ENCODE results near the gene MLLT3.
"Not testable (repeated sequence)": the region's sequence is repeated elsewhere in the genome, so short reads cannot be mapped to it uniquely, and the experiment has no call there.

Gene MLLT3

DNA sequence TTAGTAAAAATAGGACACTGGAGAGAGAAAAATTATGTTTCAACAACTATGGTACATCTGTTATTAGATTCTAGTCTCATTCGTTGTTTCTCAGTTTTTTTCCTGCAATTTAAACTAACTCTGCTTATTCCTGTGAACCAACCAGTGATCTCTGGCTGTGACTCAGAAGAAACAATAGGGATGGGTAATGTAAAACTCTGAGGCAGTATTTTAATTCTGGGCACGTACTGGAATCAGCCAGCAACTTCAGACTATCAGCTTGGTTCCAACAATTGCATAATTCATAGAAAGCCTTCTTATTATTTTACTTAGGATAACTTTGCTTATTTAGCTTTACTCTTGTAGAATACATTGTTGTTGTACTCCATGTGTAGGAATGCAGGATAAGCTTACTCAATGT lies 28.8 kb downstream of the MLLT3 start:
- DNase-seq = no peak

- DNase-seq = no peak
Observed at GRCh38 chr9:20593105-20593504, 29.2 kb downstream of the MLLT3 start.

DNA sequence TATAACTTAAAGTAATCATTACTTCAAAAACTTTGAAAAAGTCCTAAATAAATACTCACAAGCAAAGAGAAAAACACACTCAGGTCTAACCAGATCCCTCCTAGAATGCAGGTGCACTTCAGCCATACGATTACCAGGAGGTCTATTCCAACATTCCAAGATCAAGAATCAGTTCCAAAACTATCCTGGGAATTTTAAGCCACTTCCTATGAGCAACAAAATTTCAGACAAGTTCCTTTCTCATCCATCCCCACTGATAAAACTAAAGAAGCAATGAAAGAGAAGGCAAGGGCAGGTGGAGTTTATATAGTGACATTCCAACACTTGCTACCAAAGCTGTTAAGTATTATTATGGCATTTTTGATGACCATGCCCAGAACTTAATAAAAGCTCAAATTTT lies 29.6 kb downstream of the MLLT3 start:
- no peak for DNase-seq

- no peak for DNase-seq
Observed at GRCh38 chr9:20591223-20591622, 31.1 kb downstream of the MLLT3 start.

DNA sequence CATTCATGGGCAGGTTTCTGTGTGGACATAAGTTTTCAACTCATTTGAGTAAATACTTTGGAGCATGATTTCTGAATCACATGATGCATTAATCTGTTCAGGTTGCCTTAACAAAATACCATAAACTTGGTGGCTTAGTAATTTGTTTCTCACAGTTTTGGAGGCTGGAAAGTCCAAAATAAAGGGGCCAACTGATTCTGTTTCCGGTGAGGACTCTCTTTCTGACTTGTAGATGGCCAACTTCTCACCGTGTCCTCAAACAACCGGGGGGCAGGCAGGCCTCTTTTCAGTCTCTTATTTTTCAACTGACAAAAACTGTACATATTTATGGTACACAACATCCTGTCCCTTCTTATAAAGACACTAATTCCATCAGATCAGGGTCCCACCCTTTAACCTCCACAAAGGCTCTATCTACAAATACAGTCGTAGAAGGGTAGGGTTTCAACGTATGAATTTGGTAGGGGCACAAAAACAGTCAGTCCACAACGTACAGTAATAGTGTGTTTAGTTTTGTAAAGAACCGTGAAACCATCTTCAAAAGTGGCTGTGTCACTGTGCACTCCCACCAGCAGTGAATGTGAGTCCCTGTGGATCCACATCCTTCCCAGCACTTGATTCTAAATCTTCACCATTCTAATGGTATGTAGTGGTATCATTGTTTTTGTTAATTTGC lies 37.2 kb downstream of the MLLT3 start:
- no peak for DNase-seq

DNA sequence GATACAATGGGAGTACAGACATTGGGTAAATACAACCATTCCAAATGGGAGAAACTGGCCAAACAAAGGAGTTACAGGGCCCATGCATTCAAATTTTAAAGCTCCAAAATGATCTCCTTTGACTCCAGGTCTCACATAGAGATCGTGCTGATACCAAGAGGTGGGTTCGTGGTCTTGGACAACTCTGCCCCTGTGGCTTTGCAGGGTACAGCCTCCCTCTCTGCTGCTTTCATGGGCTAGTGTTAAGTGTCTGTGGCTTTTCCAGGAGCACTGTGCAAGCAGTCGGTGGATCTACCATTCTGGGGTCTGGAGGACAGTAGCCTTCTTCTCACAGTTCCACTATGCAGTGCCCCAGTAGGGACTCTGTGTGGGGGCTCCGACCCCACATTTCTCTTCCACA lies 39.2 kb downstream of the MLLT3 start:
- DNase-seq = not testable (repeated sequence)

DNA sequence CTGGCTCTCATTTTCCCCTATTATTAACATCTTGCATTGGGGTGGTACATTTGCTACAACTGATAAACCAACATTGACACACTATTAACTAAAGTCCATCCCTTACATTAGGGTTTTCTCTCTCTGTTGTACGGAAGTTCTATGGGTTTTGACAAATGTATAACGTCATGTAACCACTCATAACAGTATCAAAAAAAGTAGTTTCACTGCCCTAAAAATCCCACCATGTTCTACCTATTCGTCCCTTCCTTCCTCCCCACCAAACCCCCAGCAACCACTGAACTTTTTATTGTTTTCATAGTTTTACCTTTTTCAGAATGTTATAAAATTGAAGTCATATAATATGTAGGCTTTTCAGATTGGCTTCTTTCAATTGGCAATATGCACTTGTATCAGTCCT lies 40.1 kb downstream of the MLLT3 start:
- no peak for DNase-seq

DNA sequence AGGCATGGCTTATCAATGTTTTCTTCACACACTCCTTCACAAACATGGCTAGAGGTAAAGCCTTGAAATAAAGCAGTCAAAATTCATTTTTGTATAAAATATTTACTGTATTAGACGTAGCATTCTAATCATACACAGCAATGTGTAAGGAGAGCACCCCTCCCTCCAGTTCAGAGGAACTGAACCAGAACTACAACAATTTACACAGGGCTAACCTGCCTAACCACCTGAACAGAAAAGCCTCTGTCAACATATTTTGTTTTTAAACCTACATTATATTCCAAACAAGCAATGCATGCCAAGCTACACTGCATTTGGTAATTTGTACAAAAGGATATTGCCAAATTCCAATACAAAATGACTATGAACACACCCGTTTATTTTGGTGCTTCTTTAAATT lies 41.6 kb downstream of the MLLT3 start:
- DNase-seq = no peak

GRCh38 chr9:20579524-20580314 lies 42.6 kb downstream of the MLLT3 start:
- DNase-seq = no peak

DNA sequence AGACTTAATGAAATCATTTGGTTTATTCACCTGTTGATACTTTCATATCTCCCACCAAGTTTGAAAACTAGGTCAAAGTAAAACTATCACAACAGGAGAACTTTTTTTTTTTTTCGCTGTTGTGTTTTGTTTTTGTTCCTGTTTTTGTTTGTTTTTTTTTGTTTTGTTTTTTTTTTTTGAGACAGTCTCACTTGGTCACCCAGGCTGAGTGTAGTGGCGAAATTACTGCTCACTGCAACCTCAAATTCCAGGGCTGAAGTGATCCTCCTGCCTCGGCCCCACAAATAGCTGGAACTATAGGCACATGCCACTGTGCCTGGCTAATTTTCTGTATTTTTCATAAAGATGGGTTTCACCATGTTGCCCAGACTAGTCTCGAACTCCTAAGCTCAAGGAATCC lies 49.3 kb downstream of the MLLT3 start:
- no peak for DNase-seq

DNA sequence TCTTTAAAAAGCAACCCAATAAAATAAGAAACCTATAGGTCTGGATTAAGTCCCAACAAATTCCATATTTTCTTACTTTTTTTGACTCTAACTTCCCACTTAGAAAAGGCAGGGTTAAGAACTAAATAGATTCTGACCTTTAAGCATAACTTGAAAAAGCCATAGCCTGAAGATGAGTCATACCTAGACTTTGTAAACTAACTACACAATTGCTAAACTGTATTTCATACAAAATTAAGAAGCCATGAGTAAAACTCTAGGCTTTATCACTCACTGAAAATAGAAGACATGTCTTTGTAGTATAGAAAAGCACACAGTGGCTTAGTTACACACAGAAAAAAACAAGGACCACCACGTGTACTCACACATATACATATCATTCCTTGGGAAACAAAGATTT lies 51.5 kb downstream of the MLLT3 start:
- DNase-seq = no peak

- no peak for DNase-seq
Observed at GRCh38 chr9:20570087-20570486, 52.2 kb downstream of the MLLT3 start.

- DNase-seq = no peak
Observed at GRCh38 chr9:20569525-20569924, 52.8 kb downstream of the MLLT3 start.

- DNase-seq = no peak
Observed at GRCh38 chr9:20568400-20568799, 53.9 kb downstream of the MLLT3 start.

GRCh38 chr9:20566401-20566800 lies 55.9 kb downstream of the MLLT3 start:
- no peak for DNase-seq

- no peak for DNase-seq
Observed at GRCh38 chr9:20564650-20565049, 57.6 kb downstream of the MLLT3 start.

GRCh38 chr9:20563917-20564316 lies 58.4 kb downstream of the MLLT3 start:
- no peak for DNase-seq

- DNase-seq = no peak
Observed at GRCh38 chr9:20562051-20562450, 60.2 kb downstream of the MLLT3 start.

- no peak for DNase-seq
Observed at GRCh38 chr9:20561531-20561930, 60.8 kb downstream of the MLLT3 start.

DNA sequence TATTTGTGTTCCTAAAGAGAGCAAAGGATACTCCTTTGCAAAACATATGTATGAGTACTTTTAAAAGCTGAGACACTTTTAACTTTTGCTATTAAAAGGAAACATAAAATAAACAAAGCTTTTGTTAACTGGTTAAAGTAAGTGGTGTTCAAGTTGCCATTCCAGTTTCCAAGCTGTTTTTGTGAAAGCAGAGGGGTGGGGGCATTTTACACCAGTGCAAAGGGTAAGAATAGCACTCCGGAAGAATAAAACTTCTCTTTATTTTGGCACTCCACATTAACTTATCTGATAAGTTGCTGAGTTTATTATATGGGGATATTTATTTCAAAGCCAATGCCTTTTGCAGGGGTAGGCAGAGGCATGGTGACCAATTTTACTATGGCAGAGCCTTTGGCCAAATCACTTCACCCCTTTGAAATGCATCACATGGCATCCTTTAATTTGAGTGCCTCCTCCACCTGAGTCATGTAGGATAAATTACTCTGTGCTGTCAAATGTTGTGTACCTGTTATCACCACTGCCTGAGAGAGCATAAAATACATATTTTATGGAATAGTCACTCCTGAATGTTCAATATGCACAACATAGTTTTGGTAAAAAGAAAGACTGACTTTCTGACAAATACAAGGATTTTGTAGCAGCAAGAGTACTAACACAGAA lies 62.9 kb downstream of the MLLT3 start:
- no peak for DNase-seq

GRCh38 chr9:20558566-20559016 lies 63.7 kb downstream of the MLLT3 start:
- no peak for DNase-seq

DNA sequence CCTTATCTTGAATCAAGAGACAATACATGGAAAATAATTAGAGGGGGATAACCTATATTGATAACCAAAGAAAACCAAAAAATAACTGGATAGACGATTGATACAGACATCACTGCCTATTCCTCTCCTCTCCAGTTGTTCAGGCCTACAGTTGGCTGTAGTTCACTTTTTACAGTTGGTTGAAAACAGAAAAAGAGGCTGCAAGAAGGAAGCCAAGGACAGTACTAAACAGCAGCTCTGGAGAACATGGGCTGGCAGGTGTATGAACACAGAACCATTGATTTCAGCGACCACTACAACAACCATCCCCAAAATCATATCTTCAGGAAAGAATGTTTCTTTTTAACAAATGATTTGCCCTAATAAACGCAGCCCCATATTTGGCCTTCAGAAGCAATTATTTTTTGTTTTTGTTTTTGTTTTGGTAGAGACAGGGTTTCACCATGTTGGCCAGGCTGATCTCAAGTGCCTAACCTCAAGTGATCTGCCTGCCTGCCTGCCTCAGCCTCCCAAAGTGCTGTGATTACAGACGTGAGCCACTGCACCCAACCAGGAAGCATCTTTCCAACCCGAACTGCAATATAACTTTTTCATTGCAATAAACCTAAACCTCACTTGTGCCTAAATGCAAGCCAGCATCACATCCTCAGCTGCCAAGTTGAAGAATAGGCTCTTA lies 64.3 kb downstream of the MLLT3 start:
- no peak for DNase-seq

DNA sequence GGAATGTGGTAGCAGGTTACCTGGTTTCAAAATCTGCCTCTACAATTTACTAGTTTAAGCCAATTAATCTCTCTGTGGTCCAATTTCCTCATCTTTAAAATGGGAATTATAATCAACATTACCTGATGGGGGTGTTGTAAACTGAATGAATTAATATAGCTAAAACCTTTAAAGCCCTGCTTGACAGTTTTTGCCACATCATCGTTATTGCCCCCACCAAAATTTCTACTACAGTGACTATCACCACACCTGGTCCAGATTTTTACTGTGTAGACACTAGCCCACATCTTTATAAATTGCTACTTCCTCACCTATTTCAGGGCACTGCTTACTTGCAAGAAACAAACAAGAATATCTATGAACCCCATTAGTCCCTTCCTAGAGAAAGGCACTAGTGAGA lies 65.0 kb downstream of the MLLT3 start:
- DNase-seq = no peak
